RWPE1 (cell line): ENCODE data around the gene SOSTDC1.
"Not testable (repeated sequence)": the region's sequence is repeated elsewhere in the genome, so short reads cannot be mapped to it uniquely, and the experiment has no call there.

Source experiments
- CTCF ChIA-PET: fragments of 350-600 bp; sonication (Branson Sonifier 250); formaldehyde crosslinking; extraction: SDS; loops from one replicate; lab custom pipeline; 2021; lab: Yijun Ruan, JAX
- POLR2A ChIA-PET: fragments of 400-600 bp; formaldehyde crosslinking; extraction: SDS; loops from one replicate; lab custom pipeline; 2020; ENCODE audit warnings: antibody characterized with exemption; ENCODE audit not compliant: low non-redundant PET; lab: Yijun Ruan, JAX
- DNase-seq: peaks from one replicate; pipeline ENCODE4 v3.0.0; 2012; ENCODE audit warnings: low spot score
- H3K27ac ChIP-seq: fragments of 450-650 bp; 2 replicates; pipeline ENCODE4 v1.5.1; 2017
- TF ChIP-seq, protein P1 (sequence below): fragments of 450-650 bp; conservative IDR thresholded peaks from 2 replicates; pipeline ENCODE4 v1.5.1; 2017; ENCODE audit warnings: low read depth, mild to moderate bottlenecking

Gene SOSTDC1

DNA sequence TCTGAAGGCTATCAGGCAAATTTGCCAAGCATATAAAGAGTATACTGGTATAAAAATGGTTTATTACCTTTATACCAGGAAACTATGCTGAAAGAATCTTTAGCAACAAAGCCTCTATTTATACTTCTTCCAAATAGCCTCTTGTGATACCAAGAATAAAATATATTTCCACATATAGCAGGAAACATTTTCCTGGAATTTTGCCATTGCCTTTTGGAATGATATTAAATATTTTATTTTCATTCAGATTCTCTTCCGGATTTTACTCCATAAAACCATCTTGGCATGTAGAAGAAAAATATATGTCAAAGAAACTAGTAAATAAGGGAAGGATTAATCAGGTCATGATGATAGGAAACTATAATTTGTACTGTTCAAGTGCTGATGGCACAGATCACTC, 17.7 kb downstream of the SOSTDC1 start:
- ChIA-PET CTCF (no interaction called here), POLR2A (no interaction called here)
- H3K27ac ChIP-seq = no peak overlapping the region
- TF ChIP-seq, protein P1, sequence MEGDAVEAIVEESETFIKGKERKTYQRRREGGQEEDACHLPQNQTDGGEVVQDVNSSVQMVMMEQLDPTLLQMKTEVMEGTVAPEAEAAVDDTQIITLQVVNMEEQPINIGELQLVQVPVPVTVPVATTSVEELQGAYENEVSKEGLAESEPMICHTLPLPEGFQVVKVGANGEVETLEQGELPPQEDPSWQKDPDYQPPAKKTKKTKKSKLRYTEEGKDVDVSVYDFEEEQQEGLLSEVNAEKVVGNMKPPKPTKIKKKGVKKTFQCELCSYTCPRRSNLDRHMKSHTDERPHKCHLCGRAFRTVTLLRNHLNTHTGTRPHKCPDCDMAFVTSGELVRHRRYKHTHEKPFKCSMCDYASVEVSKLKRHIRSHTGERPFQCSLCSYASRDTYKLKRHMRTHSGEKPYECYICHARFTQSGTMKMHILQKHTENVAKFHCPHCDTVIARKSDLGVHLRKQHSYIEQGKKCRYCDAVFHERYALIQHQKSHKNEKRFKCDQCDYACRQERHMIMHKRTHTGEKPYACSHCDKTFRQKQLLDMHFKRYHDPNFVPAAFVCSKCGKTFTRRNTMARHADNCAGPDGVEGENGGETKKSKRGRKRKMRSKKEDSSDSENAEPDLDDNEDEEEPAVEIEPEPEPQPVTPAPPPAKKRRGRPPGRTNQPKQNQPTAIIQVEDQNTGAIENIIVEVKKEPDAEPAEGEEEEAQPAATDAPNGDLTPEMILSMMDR = no peak
- no peak for DNase-seq

GRCh38 chr7:16446508-16446907, 19.0 kb downstream of the SOSTDC1 start:
- POLR2A ChIA-PET = no interaction called here
- TF ChIP-seq, protein P1 = no peak
- H3K27ac ChIP-seq = no peak overlapping the region
- CTCF ChIA-PET = interaction anchor here (0.7 kb wide), 1 partner anchor 15 kb away, joined by 5 read pairs; no protein-coding TSS in a partner anchor
- DNase-seq = no peak

GRCh38 chr7:16443871-16444270, 21.7 kb downstream of the SOSTDC1 start:
- DNase-seq, H3K27ac ChIP-seq, POLR2A ChIA-PET, CTCF ChIA-PET: not testable (repeated sequence)

DNA sequence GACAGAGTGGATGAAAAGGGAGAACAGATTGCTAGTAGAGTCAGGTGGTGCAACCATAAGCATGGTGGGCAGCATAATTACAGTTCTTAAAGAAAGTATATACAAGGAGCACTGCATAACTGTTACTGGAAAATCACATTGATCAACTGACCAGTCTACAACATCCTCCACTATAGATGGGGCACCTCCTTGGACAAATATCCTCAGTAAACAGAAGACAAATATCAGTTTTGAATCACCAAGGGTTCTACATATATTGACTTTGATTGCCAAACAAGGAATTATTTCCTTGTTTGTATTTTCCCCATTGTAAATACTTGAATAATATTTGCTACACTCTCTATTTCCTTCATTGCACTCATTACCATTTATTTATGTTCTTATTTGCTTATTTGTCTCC, 26.6 kb downstream of the SOSTDC1 start:
- no peak overlapping the region for H3K27ac ChIP-seq
- TF ChIP-seq, protein P1 = no peak
- POLR2A ChIA-PET = no interaction called here
- DNase-seq = no peak
- CTCF ChIA-PET = no interaction called here

- POLR2A ChIA-PET = no interaction called here
- TF ChIP-seq, protein P1 = no peak
- CTCF ChIA-PET = interaction anchor here (0.6 kb wide), 2 partner anchors 51 to 261 kb away, joined by 3 to 7 read pairs; no protein-coding TSS in a partner anchor
- no peak overlapping the region for H3K27ac ChIP-seq
- DNase-seq = no peak
These were observed 29.2 kb downstream of the SOSTDC1 start for GRCh38 chr7:16436306-16436705.

DNA sequence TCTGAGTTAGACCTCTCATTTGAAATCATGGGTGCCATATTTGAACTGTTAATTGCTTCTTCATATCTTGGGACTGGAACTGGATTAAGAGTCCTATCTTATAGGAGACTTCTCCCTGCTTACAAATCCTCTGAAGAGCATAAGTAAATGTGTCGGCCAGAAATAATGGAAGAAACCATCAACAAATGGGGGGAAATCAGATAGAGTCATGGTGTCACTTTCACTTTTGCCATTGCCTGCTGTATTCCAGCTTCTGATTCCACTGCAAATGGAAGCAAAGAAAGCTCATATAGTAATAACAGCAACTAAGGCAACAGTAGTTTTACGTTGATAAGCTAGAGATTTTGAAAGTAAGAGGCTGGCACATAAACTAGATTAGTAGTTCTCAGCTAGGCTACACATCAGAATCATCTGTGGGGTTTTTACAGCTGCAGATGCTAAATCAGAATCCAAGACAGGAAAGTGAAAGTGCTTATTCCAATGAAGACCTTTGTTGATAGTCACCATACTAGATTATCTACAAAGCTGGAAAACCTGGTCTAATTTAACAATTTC, 31.9 kb downstream of the SOSTDC1 start:
- ChIA-PET CTCF (interaction anchor here (0.5 to 1.5 kb wide), 3 partner anchors 120 to 1405 kb away, joined by 4 to 7 read pairs (median 4); no protein-coding TSS in a partner anchor), POLR2A (no interaction called here)
- TF ChIP-seq, protein P1 = no peak
- H3K27ac ChIP-seq = no peak overlapping the region
- no peak for DNase-seq

DNA sequence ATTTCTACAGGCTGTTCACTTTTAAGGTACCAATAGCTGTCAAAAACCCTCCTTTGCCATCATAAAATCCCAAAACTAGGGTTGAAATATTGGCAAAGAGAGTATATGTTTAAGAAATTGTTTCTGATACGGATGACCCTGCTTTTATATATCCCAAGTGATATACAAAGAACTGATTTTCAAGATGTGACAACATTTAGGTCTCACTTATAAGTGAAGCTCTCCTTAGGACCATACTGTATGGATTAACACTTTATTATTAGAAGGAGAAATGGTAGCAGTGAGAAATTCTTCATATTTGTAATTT, 33.2 kb downstream of the SOSTDC1 start:
- ChIA-PET POLR2A (interaction anchor here (0.5 kb wide), 1 partner anchor 15 kb away, joined by 4 read pairs; no protein-coding TSS in a partner anchor), CTCF (interaction anchor here (0.6 to 0.8 kb wide), 2 partner anchors 37 to 132 kb away, joined by 3 to 5 read pairs; no protein-coding TSS in a partner anchor)
- DNase-seq = no peak
- H3K27ac ChIP-seq = no peak overlapping the region
- TF ChIP-seq, protein P1 = no peak
